Activated CD8-positive, alpha-beta memory T cell treated with anti-CD3 and anti-CD28 coated beads, Interleukin-2, amount 10 ng/mL, durations not matched to agents 7 days and 5 days (primary cell): ENCODE measurements around the gene IGSF8. TPM values are rescaled to one million over a fixed set of nuclear protein-coding genes. Genes with fewer than 3 reads are reported as not detected.
A peak's percentile ranks its signal among the peaks of the same experiment; 100 is the strongest.

Experiments
- ATAC-seq: fragments of 150-1000 bp; cut with Tn5 transposase; one replicate; pipeline ENCODE4 v1.10.0; 2021; ENCODE audit warnings: moderate library complexity
- CTCF ChIA-PET: fragments of 350-600 bp; sonication (Branson Sonifier 250); formaldehyde crosslinking; loops from one replicate; lab custom pipeline; 2021; ENCODE audit warnings: antibody characterized with exemption; lab: Charles Lee
- DNase-seq: peaks from one replicate; pipeline ENCODE4 v3.0.0-alpha.2; 2020
- H3K27ac Mint-ChIP-seq: one replicate; pipeline ENCODE4 v1.8.0; 2021; ENCODE audit warnings: mild to moderate bottlenecking, mixed read lengths
- H3K27me3 Mint-ChIP-seq: one replicate; pipeline ENCODE4 v1.8.0; 2021; ENCODE audit warnings: mixed read lengths
- H3K36me3 Mint-ChIP-seq: one replicate; pipeline ENCODE4 v1.8.0; 2021; ENCODE audit warnings: mild to moderate bottlenecking, mixed read lengths
- H3K4me1 Mint-ChIP-seq: one replicate; pipeline ENCODE4 v1.8.0; 2021; ENCODE audit warnings: mixed read lengths
- H3K4me3 Mint-ChIP-seq: one replicate; pipeline ENCODE4 v1.8.0; 2021; ENCODE audit warnings: mild to moderate bottlenecking, moderate library complexity, mixed read lengths
- H3K9me3 Mint-ChIP-seq: one replicate; pipeline ENCODE4 v1.8.0; 2022; ENCODE audit warnings: low read depth, mixed read lengths
- total RNA-seq, 2 experiments: library from RNA; stranded (reverse); gene quantifications; one replicate each; pipeline ENCODE4 v1.2.3, GENCODE V29; 2021

Gene IGSF8
- total RNA-seq, 2 experiments from 2014 or later, result 30.9 to 35.0 TPM

DNA sequence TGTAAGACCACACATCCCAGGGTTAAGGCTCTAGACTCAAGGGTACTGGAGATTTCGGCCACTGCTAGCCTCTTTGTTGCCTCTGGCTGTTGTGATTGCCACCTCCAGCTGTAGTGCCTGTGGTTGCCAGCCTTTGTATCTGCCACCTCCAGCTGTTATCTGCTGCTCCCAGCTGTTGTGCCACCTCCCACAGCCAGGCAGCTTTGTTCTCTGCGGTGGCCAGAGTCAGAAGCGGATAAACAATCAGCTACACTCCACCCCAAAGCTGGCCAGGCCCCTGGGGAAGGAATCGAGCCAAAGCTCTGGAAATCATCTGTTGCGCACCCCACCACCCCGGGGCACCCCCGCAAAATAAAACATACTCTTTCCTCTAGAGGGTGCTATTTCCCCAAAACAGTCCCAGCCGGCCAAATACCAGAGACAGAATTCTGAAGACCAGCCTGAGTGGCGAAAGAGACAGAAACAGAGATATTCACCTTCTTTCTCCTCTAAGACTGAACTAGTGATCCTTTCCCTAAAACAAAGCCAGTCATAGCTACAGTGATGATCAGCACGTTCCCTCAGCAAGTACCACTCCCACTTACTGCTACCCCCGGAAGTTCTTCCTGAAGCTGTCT, 51.8 kb downstream of the IGSF8 start:
- peak; percentile 87 for ATAC-seq
- peak overlapping the region; percentile 42 for H3K27ac Mint-ChIP-seq

DNA sequence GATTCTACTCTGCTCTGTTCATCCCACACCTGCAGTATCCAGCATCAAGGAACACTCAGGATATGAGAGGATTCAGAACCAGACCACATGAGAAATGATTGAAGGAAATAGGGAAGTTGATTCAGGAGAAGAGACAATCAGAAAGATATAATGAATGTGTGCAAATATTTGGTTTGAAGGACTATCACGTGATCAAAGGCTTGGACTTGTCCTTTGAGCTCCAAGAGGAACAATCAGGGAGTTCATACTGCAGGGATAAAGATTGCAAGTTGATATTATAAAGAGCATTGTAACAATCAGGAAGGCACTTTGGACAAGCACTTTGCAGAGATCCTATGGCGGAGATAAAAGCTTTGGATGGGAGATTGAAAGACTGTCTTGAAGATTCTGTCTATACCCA, 52.8 kb downstream of the IGSF8 start:
- Mint-ChIP-seq H3K9me3 (no peaks in the 10 kb centered on the region), H3K27me3 (peaks cover 29% of the 10 kb centered on the region), H3K4me1 (peaks cover 12% of the 10 kb centered on the region), H3K36me3 (no peaks in the 10 kb centered on the region), H3K27ac (no peak overlapping the region), H3K4me3 (no peak overlapping the region)
- ATAC-seq (no peak), DNase-seq (no peak)
- CTCF ChIA-PET, result interaction anchor here (0.7 to 40.9 kb wide), 19 partner anchors 8 to 331 kb away, joined by 3 to 633 read pairs (median 5); partner anchors contain the start of genes KCNJ10, KCNJ9 and PIGM

More for the DNA sequence above, 51.8 kb downstream of the IGSF8 start:
- CTCF ChIA-PET, result interaction anchor here (0.6 to 40.9 kb wide), 24 partner anchors 9 to 818 kb away, joined by 3 to 633 read pairs (median 5); partner anchors contain the start of genes IGSF8, KCNJ10, KCNJ9 and PIGM
- peak; percentile 56 for DNase-seq
- H3K36me3 Mint-ChIP-seq, result no peaks in the 10 kb centered on the region
- H3K4me1 Mint-ChIP-seq, result peaks cover 12% of the 10 kb centered on the region
- peaks cover 35% of the 10 kb centered on the region for H3K27me3 Mint-ChIP-seq
- H3K4me3 Mint-ChIP-seq, result peak overlapping the region; percentile 62
- no peaks in the 10 kb centered on the region for H3K9me3 Mint-ChIP-seq

- no peak overlapping the region for H3K27ac Mint-ChIP-seq
- no peaks in the 10 kb centered on the region for H3K36me3 Mint-ChIP-seq
- peaks cover 12% of the 10 kb centered on the region for H3K4me1 Mint-ChIP-seq
- H3K4me3 Mint-ChIP-seq, result no peak overlapping the region
- DNase-seq, result no peak
- H3K27me3 Mint-ChIP-seq, result peaks cover 20% of the 10 kb centered on the region
- H3K9me3 Mint-ChIP-seq, result no peaks in the 10 kb centered on the region
- ATAC-seq, result no peak
- CTCF ChIA-PET, result interaction anchor here (0.6 to 40.9 kb wide), 2 partner anchors 14 to 37 kb away, joined by 3 to 633 read pairs; partner anchors contain the start of genes KCNJ10 and KCNJ9
Measured at GRCh38 chr1:160043543-160043942, 54.9 kb downstream of the IGSF8 start.

Other genes starting within 250 kb of the IGSF8 start
- gene VSIG8, start 236.0 kb downstream of the IGSF8 start, total RNA-seq, result not detected
- 1 to 10 TPM; 1.3 to 1.6 TPM for gene CFAP45, start 198.5 kb downstream of the IGSF8 start, total RNA-seq
- gene TAGLN2, start 173.1 kb downstream of the IGSF8 start, total RNA-seq, result 100 to 1,000 TPM; 479 to 513 TPM
- gene IGSF9, start 153.0 kb downstream of the IGSF8 start, total RNA-seq, result not detected
- gene SLAMF9, start 144.4 kb downstream of the IGSF8 start, total RNA-seq, result not detected
- gene PIGM, start 66.6 kb downstream of the IGSF8 start, total RNA-seq, result 1 to 10 TPM; 5.3 to 5.9 TPM
- not detected for gene KCNJ10, start 28.5 kb downstream of the IGSF8 start, total RNA-seq
- not detected for gene KCNJ9, start 17.1 kb downstream of the IGSF8 start, total RNA-seq
- gene ATP1A2, start 17.1 kb upstream of the IGSF8 start, total RNA-seq, result not detected
- under 1 TPM in 1 of 2 experiments, not detected in 1; 0.40 TPM for gene ATP1A4, start 53.0 kb upstream of the IGSF8 start, total RNA-seq
- under 1 TPM in 1 of 2 experiments, not detected in 1; 0.68 TPM for gene CASQ1, start 92.0 kb upstream of the IGSF8 start, total RNA-seq
- 10 to 100 TPM; 36.0 to 43.2 TPM for gene PEA15, start 106.8 kb upstream of the IGSF8 start, total RNA-seq
- gene DCAF8, start 163.9 kb upstream of the IGSF8 start, total RNA-seq, result 100 to 1,000 TPM; 115 to 117 TPM
- 10 to 100 TPM; 49.4 to 54.4 TPM for gene PEX19, start 186.5 kb upstream of the IGSF8 start, total RNA-seq
- gene COPA, start 244.6 kb upstream of the IGSF8 start, total RNA-seq, result 100 to 1,000 TPM; 138 to 139 TPM
- gene NCSTN, start 244.8 kb upstream of the IGSF8 start, total RNA-seq, result 10 to 100 TPM; 59.8 to 61.8 TPM